Measurements from ENCODE around the gene NR4A1.

GRCh38 chr12:52007982-52008510, 43.2 kb upstream of the NR4A1 start:
- TF ChIP-seq EZH2 (IDR thresholded peaks at IDR 0.05), result no peak
- no peak for TF ChIP-seq FOXP2 (optimal IDR thresholded peaks at IDR 0.05; ENCODE audit: control extremely low read depth, extremely low read length, insufficient read depth)
- TF ChIP-seq POLR2AphosphoS5 (IDR thresholded peaks at IDR 0.05; ENCODE audit: borderline replicate concordance, low read depth, low read length), result no peak
